Esophagus muscularis mucosa (tissue), 4 donors: Measurements from ENCODE around the gene ABLIM3. TPM values are rescaled to one million over a fixed set of nuclear protein-coding genes. Genes with fewer than 3 reads are reported as not detected.

ENCODE experiments used
- DNase-seq: peaks from one replicate; pipeline ENCODE4 v3.0.0-alpha.2; 2017; ENCODE audit errors: extremely low spot score
- H3K27ac ChIP-seq, 4 donors: fragments of 200-600 bp; sonication (generic); replicated peaks in 1 of 4; 1 replicate in 3 of 4; 2 replicates in 1 of 4; pipeline ENCODE4 v1.5.1; 2016 to 2019; ENCODE audit warnings: mild to moderate bottlenecking in 1 of 4
- H3K27me3 ChIP-seq, 4 donors: fragments of 200-600 bp; sonication (generic); one replicate each; pipeline versions ENCODE4 v1.5.1 to v1.6.0; 2016 to 2019
- H3K36me3 ChIP-seq, 4 donors: fragments of 200-600 bp; sonication (generic); one replicate each; pipeline ENCODE4 v1.5.1; 2016 to 2019
- H3K4me1 ChIP-seq, 4 donors: fragments of 200-600 bp; sonication (generic); one replicate each; pipeline ENCODE4 v1.5.1; 2016 to 2019
- H3K4me3 ChIP-seq, 4 donors: fragments of 200-600 bp; sonication (generic); 1 replicate in 2 of 4; 2 replicates in 2 of 4; pipeline ENCODE4 v1.5.1; 2016 to 2019; ENCODE audit warnings: mild to moderate bottlenecking in 4 of 4, moderate library complexity in 1 of 4
- H3K9me3 ChIP-seq, 4 donors: fragments of 200-600 bp; sonication (generic); 1 replicate in 3 of 4; 2 replicates in 1 of 4; pipeline ENCODE4 v1.5.1; 2016 to 2019
- EP300 ChIP-seq: sonication (generic); formaldehyde crosslinking; IDR thresholded peaks from one replicate; pipeline ENCODE4 v1.6.1; 2017; ENCODE audit warnings: antibody characterized with exemption
- POLR2A ChIP-seq: fragments of 450-650 bp; IDR thresholded peaks from one replicate; pipeline ENCODE4 v1.6.1; 2017; ENCODE audit warnings: antibody characterized with exemption, moderate library complexity, mild to moderate bottlenecking, low read depth
- POLR2AphosphoS5 ChIP-seq, 2 donors: sonication (generic); formaldehyde crosslinking; IDR thresholded peaks; one replicate each; pipeline ENCODE4 v1.6.1; 2017; ENCODE audit warnings: antibody characterized with exemption in 2 of 2
- WGBS: methylation state at CpG from one replicate; pipeline ENCODE4 v1.1.5; 2018; 5-methylcytosine and 5-hydroxymethylcytosine counted together
- intact Hi-C: fragments of 100-400 bp; cut with DNase I; formaldehyde crosslinking; loops from one replicate; pipeline ENCODE4 v1.15.1; 2023
- total RNA-seq, 4 donors: library from RNA; depleted of rRNA; stranded (reverse); fragments of >200 nt; gene quantifications; one replicate each; pipeline versions ENCODE4 v1.1.0 to v1.2.1, GENCODE V29; 2016
- TF ChIP-seq, protein P1 (sequence below), 3 experiments: fragments of 200-600 bp in 2 of 3; fragments of 450-650 bp in 1 of 3; sonication (generic) in 2 of 3; IDR thresholded peaks; one replicate each; pipeline ENCODE4 v1.5.1; 2017 to 2019; ENCODE audit warnings: antibody characterized with exemption in 3 of 3, mild to moderate bottlenecking in 2 of 3, moderate library complexity in 1 of 3

ABLIM3 gene
- total RNA-seq, 4 donors from 2014 or later: 40.9 to 64.5 (median 45.8) TPM

DNA sequence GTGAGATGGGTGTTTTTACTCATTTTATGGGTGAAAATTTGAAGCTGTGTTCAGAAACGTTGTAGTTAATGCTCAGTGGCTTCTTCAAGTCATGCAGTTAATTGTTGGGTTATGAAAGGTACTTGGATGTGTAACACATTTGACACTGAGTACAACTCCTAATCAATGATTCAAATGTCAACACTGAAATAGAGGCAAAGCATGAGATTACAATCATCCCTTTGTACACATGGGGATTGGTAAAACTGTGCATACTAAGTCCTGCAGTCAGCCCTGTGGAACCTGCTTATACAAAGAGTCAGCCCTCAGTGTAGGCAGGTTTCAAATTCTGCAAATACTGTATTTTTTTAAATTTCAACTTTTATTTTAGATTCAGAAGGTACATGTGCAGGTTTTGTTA lies 3.3 kb downstream of the ABLIM3 start:
- Histone ChIP-seq H3K9me3 (no peaks in the 10 kb centered on the region), H3K4me1 (peaks cover 29 to 44% (median 40%) of the 10 kb centered on the region in 4 donors), H3K27ac (peak overlapping the region in 3 of 4 donors; percentile 75 to 82 (median 76)), H3K4me3 (peak overlapping the region in 3 of 4 donors; percentile 30 to 83 (median 83)), H3K27me3 (no peaks in the 10 kb centered on the region), H3K36me3 (no peaks in the 10 kb centered on the region)
- intact Hi-C loops: loop anchor here (5.0 kb wide), 1 partner anchor 128 kb away; the partner anchor contains the start of gene AFAP1L1
- DNase-seq: no peak
- TF ChIP-seq POLR2A: no peak
- TF ChIP-seq POLR2AphosphoS5 (IDR thresholded peaks at IDR 0.05): no peak
- TF ChIP-seq, protein P1, sequence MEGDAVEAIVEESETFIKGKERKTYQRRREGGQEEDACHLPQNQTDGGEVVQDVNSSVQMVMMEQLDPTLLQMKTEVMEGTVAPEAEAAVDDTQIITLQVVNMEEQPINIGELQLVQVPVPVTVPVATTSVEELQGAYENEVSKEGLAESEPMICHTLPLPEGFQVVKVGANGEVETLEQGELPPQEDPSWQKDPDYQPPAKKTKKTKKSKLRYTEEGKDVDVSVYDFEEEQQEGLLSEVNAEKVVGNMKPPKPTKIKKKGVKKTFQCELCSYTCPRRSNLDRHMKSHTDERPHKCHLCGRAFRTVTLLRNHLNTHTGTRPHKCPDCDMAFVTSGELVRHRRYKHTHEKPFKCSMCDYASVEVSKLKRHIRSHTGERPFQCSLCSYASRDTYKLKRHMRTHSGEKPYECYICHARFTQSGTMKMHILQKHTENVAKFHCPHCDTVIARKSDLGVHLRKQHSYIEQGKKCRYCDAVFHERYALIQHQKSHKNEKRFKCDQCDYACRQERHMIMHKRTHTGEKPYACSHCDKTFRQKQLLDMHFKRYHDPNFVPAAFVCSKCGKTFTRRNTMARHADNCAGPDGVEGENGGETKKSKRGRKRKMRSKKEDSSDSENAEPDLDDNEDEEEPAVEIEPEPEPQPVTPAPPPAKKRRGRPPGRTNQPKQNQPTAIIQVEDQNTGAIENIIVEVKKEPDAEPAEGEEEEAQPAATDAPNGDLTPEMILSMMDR (IDR thresholded peaks at IDR 0.05): no peak
- no peak for TF ChIP-seq EP300
- WGBS: 65% methylated on average over 1 of the region's 1 CpG

DNA sequence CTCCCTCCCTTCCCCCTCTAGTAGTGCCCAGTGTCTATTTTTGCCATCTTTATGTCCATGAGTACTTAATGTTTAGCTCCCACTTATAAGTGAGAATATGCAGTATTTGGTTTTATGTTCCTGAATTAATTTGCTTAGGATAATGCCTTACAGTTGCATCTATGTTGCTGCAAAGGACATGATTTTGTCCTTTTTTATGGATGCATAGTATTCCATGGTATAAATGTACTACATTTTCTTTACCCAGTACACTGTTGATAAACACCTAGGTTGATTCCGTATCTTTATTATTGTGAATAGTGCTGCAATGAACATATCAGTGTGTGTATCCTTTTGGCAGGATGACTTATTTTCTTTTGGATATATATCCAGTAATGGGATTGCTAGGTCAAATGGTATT lies 3.8 kb downstream of the ABLIM3 start:
- Histone ChIP-seq H3K9me3 (no peaks in the 10 kb centered on the region), H3K27me3 (no peaks in the 10 kb centered on the region), H3K36me3 (no peaks in the 10 kb centered on the region), H3K4me1 (peaks cover 34 to 49% (median 45%) of the 10 kb centered on the region in 4 donors), H3K4me3 (peak overlapping the region in 1 of 4 donors; percentile 83), H3K27ac (peak overlapping the region in 1 of 4 donors; percentile 82)
- intact Hi-C loops: no loop called here
- TF ChIP-seq POLR2AphosphoS5 (IDR thresholded peaks at IDR 0.05) (no peak), EP300 (no peak), POLR2A (no peak)
- TF ChIP-seq, protein P1 (IDR thresholded peaks at IDR 0.05): no peak
- no peak for DNase-seq
- WGBS: 96% methylated on average over 1 of the region's 1 CpG

DNA sequence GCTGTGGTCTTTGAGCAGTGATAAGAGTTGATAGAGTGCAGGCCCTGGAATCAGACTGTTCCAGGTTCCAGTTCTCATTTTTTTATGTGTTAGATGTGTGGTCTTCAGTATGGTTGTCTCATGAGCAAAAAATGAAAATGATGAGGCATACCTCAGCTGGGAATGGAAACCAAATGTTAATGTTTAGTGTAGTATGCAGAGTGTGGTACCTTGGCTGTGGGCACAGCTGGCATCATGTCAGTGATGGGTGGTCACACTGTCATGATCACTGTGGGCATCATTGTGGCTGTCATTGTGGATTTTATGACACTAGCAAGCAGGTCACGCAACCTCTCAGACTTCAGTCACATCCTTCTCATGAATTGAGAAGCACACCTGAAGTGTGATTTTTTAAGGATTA lies 6.4 kb downstream of the ABLIM3 start:
- TF ChIP-seq, protein P1 (IDR thresholded peaks at IDR 0.05): no peak

DNA sequence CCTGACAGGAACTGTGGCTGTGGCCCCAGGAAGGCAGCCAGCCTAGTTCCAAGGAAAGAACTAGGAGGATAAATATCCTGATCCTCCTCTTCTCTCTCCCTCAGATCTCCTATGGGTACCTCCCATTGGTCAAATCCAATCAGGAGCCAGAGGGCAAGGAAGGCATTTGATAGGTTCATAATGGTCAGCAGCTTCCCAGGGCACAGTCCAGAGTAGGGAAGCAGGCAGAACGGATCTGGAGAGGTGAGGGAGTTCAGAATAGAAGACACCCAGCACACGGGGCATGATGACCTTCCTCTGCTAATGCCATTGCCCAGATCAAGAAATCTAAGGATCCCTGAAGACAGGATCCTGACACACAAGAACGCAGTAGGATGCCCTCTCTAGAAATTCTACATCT lies 8.6 kb downstream of the ABLIM3 start:
- peaks cover 52 to 59% (median 56%) of the 10 kb centered on the region in 4 donors for H3K4me1 ChIP-seq
- 66% methylated on average over 3 of the region's 3 CpGs for WGBS
- H3K36me3 ChIP-seq: no peaks in the 10 kb centered on the region
- DNase-seq: no peak
- intact Hi-C loops: no loop called here
- no peak for TF ChIP-seq POLR2AphosphoS5 (IDR thresholded peaks at IDR 0.05)
- TF ChIP-seq, protein P1 (IDR thresholded peaks at IDR 0.05): no peak
- no peak for TF ChIP-seq POLR2A
- TF ChIP-seq EP300: no peak
- no peaks in the 10 kb centered on the region for H3K27me3 ChIP-seq
- no peaks in the 10 kb centered on the region for H3K9me3 ChIP-seq
- peak overlapping the region; percentile 25 to 68 (median 47) for H3K27ac ChIP-seq
- H3K4me3 ChIP-seq: no peak overlapping the region

More for the DNA sequence above, 6.4 kb downstream of the ABLIM3 start:
- intact Hi-C loops: no loop called here
- H3K4me1 ChIP-seq: peaks cover 48 to 57% (median 54%) of the 10 kb centered on the region in 4 donors
- no peak overlapping the region for H3K4me3 ChIP-seq
- H3K36me3 ChIP-seq: no peaks in the 10 kb centered on the region
- H3K9me3 ChIP-seq: no peaks in the 10 kb centered on the region
- H3K27me3 ChIP-seq: no peaks in the 10 kb centered on the region
- no peak overlapping the region for H3K27ac ChIP-seq
- 100% methylated on average over 1 of the region's 1 CpG for WGBS
- no peak for DNase-seq

DNA sequence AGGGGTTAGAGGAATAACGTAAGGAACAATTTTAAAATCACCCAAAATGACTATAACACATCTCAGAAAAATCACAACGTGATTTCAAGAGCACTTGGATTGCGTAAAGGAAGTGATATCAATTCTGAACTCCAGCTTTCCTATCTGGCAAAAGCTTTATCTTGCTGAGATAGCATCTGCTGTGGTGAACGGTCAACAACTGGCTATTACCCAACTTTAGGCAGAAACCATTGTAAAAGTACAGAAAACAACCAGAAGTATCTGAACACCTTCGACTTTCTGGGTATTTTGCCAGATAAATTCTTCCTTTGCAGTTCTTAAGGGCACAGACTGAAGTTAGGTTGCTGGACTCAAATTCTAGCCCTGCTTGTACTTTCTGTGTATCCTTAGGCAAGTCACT lies 9.2 kb downstream of the ABLIM3 start:
- H3K36me3 ChIP-seq: no peaks in the 10 kb centered on the region
- intact Hi-C loops: no loop called here
- WGBS: 53% methylated on average over 5 of the region's 5 CpGs
- peak overlapping the region; percentile 25 to 68 (median 40) for H3K27ac ChIP-seq
- H3K4me3 ChIP-seq: no peak overlapping the region
- no peaks in the 10 kb centered on the region for H3K27me3 ChIP-seq
- TF ChIP-seq EP300 (no peak), POLR2A (no peak), POLR2AphosphoS5 (IDR thresholded peaks at IDR 0.05) (no peak)
- TF ChIP-seq, protein P1 (IDR thresholded peaks at IDR 0.05): no peak
- H3K9me3 ChIP-seq: no peaks in the 10 kb centered on the region
- H3K4me1 ChIP-seq: peaks cover 55 to 65% (median 60%) of the 10 kb centered on the region in 4 donors
- no peak for DNase-seq
